HepG2 (cell line): ENCODE data around the gene TOPORS. TPM values are rescaled to one million over a fixed set of nuclear protein-coding genes. Genes with fewer than 3 reads are reported as not detected.

Experiments
- KDM5A ChIP-seq: fragments of 200-600 bp; sonication (generic); IDR thresholded peaks from 2 replicates; pipeline ENCODE4 v1.7.0; 2018; ENCODE audit warnings: antibody characterized with exemption, mild to moderate bottlenecking, low read length, borderline replicate concordance
- KLF13 ChIP-seq: sonication (generic); formaldehyde crosslinking; IDR thresholded peaks from 2 replicates; pipeline ENCODE4 v1.4.0; 2020; ENCODE audit warnings: mild to moderate bottlenecking, missing genetic modification reagents
- MEF2D ChIP-seq: sonication (generic); formaldehyde crosslinking; IDR thresholded peaks from 2 replicates; pipeline ENCODE4 v1.5.1; 2020; ENCODE audit warnings: mild to moderate bottlenecking, missing genetic modification reagents
- ONECUT2 ChIP-seq: sonication (generic); formaldehyde crosslinking; IDR thresholded peaks from 2 replicates; pipeline ENCODE4 v1.4.0; 2020; ENCODE audit warnings: missing genetic modification reagents
- TGIF2 ChIP-seq: IDR thresholded peaks from 2 replicates; pipeline ENCODE4 v1.6.1; 2016; ENCODE audit warnings: control low read depth, missing compliant biosample characterization
- ZBTB33 ChIP-seq: sonication (generic); formaldehyde crosslinking; IDR thresholded peaks from 2 replicates; pipeline ENCODE4 v1.4.0; 2020; ENCODE audit warnings: missing genetic modification reagents
- ZBTB40 ChIP-seq, 2 experiments: fragments of 450-650 bp in 1 of 2; sonication (generic) in 1 of 2; formaldehyde crosslinking in 1 of 2; IDR thresholded peaks; 2 replicates each; pipeline versions ENCODE4 v1.6.1 to v1.8.0; 2016 to 2022; ENCODE audit warnings: antibody characterized with exemption in 1 of 2, mild to moderate bottlenecking in 1 of 2, missing genetic modification reagents in 1 of 2
- ZNF503 ChIP-seq: sonication (generic); formaldehyde crosslinking; IDR thresholded peaks from 2 replicates; pipeline ENCODE4 v1.4.0; 2020; ENCODE audit warnings: missing genetic modification reagents
- ZNF784 ChIP-seq: sonication (generic); formaldehyde crosslinking; IDR thresholded peaks from 2 replicates; pipeline ENCODE4 v1.5.1; 2020; ENCODE audit warnings: missing genetic modification reagents, mild to moderate bottlenecking, borderline replicate concordance
- ZNF788 ChIP-seq: sonication (generic); formaldehyde crosslinking; IDR thresholded peaks from 2 replicates; pipeline ENCODE4 v1.5.0; 2020; ENCODE audit warnings: mild to moderate bottlenecking, missing genetic modification reagents, borderline replicate concordance
- polyA plus RNA-seq, 8 experiments: library from polyadenylated mRNA; depleted of rRNA in 3 of 8; stranded (reverse) in 7 of 8; unstranded in 1 of 8; fragments of >200 nt; fragmentation: Illumina TruSeq in 4 of 8; extraction: Trizol in 4 of 8; gene quantifications; 2 replicates each; pipeline versions ENCODE4 v1.2.1 to v1.2.3, GENCODE V29; 2011 to 2016; ENCODE audit warnings: low read depth in 4 of 8, missing spikeins in 1 of 8, mixed read lengths in 1 of 8; ENCODE audit not compliant: insufficient read depth in 1 of 8
- total RNA-seq, 5 experiments: library from RNA; depleted of rRNA; stranded (reverse); fragments of >200 nt; fragmentation: Illumina TruSeq; extraction: Trizol; gene quantifications; 2 replicates each; pipeline ENCODE4 v1.2.3, GENCODE V29; 2016; ENCODE audit warnings: low read depth in 1 of 5

The TOPORS gene
- total and polyA plus RNA-seq, 2 of the 13 experiments (the other 11 are each of a cell fraction or from before 2014, with no cell fraction given), result 6.8 to 19.6 TPM

- TF ChIP-seq ZNF784 (CRISPR knock-in tag) (no peak), TGIF2 (0 out of 2 replicates have a peak, but pooled peaks have one; percentile 24), ZBTB40 (IDR thresholded peaks at IDR 0.05) (no peak), ZBTB40 (CRISPR knock-in tag; IDR thresholded peaks at IDR 0.05) (0 out of 2 replicates have a peak, but pooled peaks have one; percentile 27), ZNF788 (CRISPR knock-in tag) (peak; percentile 37; the same call in 1 of the 2 replicates), ONECUT2 (CRISPR knock-in tag) (no peak), KDM5A (peak; percentile 72; the same call in 1 of the 2 replicates), ZNF503 (no peak; the same call in 1 of the 2 replicates), MEF2D (CRISPR knock-in tag) (0 out of 2 replicates have a peak, but pooled peaks have one; percentile 61), KLF13 (CRISPR knock-in tag) (no peak), ZBTB33 (CRISPR knock-in tag) (no peak)
Observed at GRCh38 chr9:32550562-32551275, 1.7 kb downstream of the TOPORS start (continued).
